NCI-H2029 (cell line): ENCODE measurements around the gene SLC12A7.
A peak's percentile ranks its signal among the peaks of the same experiment; 100 is the strongest.

Experiments used
- DNase-seq: peaks from one replicate; lab custom pipeline; 2025; lab: John Stamatoyannopoulos, UW

SLC12A7 gene

DNA sequence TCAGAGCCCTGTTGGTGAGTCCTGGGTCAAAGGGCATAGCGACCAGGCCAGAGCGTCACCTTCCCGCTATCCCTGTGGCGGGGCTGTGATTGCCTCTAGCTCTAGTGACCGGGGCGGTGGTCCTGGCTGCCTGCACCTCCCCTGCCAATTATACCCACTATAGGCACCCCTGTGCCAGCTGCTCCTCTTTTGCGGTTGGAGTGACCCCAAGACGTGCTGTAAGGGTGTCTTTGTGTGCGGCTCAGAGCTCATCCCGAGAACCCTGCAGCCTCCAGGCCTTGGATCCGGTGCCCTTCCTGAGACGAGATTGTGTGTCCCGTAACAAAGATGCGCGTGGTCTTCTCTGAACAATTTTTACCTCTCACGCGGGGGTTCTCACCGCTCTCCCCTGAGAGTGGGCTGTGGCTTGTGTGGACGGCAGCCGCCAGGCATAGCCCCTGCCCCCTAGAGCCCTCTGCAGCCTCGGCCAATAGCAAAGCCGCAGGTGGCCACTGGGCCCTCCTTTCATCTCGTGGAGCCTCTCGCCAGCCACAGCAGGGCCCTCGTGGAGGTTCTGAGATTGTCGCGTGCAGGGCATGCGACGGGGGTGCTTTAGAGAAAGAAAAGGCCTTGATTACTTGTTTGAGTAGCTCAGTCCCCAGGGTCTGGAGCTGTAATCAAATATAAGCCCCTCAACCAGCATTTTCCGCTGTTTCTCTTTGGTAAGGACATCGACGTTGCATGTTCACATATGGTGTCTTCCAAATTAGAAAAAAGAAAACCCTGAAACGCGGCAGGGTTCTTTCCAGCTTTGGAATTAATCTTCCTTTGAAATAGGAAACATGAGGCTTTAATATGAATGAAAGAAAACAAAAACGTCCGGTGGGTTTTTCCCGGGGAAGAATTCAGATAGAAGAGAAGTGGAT lies 92.6 kb downstream of the SLC12A7 start:
- no peak for DNase-seq

DNA sequence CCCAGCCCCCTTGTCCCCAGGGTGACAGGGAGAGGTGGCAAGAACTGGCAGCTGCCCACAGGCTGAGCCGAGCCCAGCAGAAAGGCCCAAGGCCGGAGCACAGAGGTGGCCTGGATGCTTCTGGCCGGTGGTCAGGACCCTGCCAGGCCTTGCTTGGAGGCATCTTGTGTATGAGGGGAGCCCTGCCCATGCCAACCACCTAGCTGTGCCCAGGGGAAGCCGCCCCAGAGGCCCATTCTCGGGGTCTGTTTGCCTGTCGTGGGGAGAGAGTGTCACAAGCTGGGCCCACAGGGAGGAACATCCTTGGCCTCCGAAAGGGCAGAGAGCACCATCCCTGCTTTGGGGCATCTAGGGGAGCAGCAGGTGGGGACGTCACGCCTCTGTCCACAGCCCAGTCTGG lies 93.3 kb downstream of the SLC12A7 start:
- no peak for DNase-seq

GRCh38 chr5:1017691-1018455 lies 94.0 kb downstream of the SLC12A7 start:
- no peak for DNase-seq

DNA sequence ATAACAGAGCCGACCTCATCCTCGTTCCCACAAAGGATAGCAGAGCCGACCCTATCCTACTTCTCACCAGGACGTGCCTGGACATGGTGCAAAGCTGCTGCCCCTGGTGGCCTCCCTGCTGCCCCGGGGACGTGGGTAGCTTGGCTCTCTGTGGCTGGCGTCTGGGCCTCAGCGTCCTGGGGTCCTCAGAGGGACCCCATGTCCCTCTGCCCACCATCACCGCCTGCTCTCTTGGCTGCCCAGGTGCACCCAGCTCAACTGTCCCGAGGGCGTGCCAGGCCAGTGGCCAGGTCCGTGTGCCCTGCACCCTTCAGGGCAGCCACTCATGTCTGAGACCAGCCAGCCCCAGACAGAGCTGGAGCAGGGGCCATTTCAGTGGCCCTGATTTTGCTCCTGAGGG lies 94.8 kb downstream of the SLC12A7 start:
- no peak for DNase-seq

- no peak for DNase-seq
Observed at GRCh38 chr5:1016476-1016875, 95.4 kb downstream of the SLC12A7 start.

- DNase-seq, result no peak
Observed at GRCh38 chr5:1016036-1016435, 95.8 kb downstream of the SLC12A7 start.

DNA sequence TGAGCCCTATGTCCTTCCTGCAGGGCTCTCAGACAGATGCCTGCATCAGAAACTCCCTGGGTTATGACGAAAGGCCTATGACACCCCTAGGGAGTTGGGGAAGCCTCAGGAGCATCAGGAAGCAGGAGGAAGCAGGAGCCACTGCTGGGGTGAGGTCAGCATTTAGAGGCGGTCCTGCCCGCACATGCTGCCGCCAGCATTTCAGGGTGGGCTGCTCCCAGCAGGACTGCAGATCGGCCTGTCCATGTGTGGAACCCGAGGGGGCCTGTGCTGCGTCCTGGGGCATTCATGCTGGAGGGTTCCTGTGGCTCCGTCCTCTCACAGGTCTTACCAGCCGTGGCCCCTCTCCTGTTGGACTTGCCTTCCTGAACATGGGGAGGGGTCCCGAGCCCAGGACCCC lies 96.4 kb downstream of the SLC12A7 start:
- DNase-seq, result no peak

- DNase-seq, result no peak
Observed at GRCh38 chr5:1014781-1015221, 97.1 kb downstream of the SLC12A7 start.

DNA sequence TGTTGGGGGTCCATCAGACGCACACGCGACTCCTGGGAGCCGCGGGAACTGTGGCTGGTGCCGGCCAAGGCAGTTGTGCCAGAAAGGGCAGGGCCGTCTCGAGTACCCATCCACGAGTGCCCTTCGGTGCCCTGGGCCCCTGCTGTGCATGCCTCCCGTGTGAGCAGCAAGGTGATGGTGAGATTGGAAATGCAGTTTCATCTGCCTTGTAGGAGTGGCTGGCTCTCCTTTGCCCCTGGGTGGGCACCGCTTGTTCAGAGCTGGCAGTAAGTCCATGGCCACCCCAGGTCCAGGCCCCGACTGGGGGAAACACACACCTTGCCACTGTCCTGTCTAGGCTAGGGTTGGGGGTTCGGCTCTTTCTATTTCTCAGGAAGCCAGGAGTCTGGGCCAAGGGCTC lies 97.5 kb downstream of the SLC12A7 start:
- DNase-seq, result no peak

GRCh38 chr5:1013948-1014301 lies 97.9 kb downstream of the SLC12A7 start:
- DNase-seq, result no peak

DNA sequence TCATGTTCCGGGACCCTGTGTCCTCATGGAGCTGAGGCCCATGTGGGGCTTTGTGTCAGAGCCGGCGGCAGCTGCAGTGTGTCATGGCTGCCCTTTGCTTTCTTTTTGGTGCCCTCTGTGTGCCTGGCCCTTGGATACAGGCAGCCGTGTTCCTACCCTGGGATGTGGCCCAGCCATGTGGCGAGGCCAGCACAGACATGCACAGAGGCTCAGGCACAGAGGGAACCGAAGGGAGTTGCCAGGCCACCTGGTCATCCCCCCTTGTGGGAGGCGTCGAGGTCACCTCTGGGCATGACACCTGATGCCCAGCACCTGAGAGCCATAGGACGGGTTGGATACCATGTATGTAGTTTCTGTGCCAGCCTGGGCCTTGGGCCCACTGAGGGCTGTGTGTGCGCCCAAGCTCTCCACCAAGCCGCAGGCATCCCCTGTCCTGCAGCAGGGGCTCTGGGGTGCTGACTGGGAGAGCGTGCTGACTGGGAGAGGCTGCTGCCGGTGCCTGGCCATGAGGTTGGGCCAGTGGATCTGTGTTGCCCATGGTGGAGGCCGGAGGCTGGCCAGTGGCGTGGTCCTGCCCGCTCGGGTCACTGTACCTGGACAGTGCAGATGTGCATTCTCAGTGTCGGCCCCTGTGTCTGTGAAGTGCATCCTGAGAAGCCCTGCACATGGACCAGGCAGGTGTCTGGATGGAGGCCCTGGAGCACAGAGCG lies 98.5 kb downstream of the SLC12A7 start:
- no peak for DNase-seq

DNA sequence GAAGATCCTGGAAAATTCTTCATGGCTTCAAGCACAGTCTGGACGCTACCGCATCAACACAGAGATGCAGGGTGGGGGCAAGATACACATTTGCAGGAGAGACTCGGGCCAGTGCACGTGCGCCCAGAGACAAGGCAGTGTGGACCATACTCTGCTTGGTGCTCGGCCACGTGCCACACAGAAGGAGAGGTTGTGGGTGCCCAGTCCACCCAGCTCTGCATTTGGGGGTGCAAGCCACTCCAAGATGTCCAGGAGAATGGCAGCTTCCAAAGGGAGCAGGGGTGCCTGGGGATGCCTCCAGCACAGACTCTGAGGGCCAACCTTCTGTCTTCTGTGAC lies 99.0 kb downstream of the SLC12A7 start:
- no peak for DNase-seq

DNA sequence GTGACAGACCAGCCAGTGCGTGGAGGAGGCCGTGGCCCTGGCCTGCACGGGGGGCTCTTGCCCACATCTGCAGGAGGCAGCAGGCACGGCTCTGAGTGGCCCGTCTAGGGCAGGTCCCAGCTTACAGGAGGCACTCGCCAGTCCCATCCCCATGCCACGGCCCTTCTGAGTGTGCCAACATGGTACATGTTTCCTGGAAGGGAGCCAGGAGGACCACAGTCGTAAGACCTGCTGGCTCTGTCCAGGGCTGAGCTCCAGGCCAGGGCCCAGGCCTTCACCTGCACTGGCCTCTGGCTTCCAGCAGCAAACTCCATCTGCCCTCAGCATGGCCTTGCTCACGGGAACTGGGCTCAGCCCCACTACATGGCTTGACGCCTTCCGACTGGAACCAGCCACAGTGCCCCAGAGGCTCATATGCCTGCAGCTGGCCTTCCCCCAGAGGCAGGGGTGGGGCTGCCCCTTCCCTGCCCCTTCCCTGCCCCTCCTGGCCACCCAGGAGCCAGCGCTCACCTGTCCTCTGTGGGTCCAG lies 99.5 kb downstream of the SLC12A7 start:
- DNase-seq, result no peak

GRCh38 chr5:1011741-1012312 lies 100.0 kb downstream of the SLC12A7 start:
- DNase-seq, result no peak

DNA sequence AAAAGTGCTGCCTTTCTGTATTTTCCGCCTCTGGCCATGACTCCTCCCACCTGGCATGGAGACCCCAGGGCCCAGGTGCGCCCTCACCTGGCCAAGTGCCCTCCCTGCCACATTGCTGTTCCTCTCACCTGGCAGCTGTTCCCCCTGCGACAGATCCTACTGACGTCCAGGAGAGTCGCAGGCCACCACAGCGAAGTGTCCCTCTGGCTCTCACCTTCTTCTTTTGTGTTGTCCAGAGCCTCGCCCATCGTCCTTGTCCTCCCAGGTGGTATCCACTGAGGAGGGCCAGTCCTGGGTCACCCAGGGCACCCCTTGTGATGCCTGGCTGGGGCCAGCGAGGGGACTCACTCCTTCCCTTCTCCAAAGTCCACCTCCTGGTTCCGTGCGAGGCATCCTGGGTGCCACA lies 100.6 kb downstream of the SLC12A7 start:
- DNase-seq, result peak; percentile 79

DNA sequence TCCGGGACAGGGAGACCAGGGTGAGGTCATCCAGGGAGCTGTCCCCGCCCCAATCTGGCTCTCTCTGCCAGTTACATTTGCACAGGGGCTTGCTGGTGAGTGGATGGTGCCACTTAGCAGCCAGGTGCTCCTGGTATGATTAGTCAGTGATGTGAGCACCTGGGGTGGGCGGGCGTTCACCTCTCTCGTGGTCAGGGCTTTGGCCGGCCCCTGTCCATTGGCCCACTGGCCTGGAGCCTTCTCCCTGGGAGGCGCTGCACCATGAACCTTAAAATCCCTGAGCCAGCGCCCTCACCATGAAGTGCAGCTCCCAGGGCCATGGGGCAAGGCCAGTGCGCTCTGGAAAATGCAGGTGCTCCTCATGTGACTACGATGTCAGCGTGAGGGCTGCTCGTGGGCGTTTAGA lies 101.2 kb downstream of the SLC12A7 start:
- DNase-seq, result no peak

- DNase-seq, result no peak
Observed at GRCh38 chr5:1010181-1010510, 101.7 kb downstream of the SLC12A7 start.

DNA sequence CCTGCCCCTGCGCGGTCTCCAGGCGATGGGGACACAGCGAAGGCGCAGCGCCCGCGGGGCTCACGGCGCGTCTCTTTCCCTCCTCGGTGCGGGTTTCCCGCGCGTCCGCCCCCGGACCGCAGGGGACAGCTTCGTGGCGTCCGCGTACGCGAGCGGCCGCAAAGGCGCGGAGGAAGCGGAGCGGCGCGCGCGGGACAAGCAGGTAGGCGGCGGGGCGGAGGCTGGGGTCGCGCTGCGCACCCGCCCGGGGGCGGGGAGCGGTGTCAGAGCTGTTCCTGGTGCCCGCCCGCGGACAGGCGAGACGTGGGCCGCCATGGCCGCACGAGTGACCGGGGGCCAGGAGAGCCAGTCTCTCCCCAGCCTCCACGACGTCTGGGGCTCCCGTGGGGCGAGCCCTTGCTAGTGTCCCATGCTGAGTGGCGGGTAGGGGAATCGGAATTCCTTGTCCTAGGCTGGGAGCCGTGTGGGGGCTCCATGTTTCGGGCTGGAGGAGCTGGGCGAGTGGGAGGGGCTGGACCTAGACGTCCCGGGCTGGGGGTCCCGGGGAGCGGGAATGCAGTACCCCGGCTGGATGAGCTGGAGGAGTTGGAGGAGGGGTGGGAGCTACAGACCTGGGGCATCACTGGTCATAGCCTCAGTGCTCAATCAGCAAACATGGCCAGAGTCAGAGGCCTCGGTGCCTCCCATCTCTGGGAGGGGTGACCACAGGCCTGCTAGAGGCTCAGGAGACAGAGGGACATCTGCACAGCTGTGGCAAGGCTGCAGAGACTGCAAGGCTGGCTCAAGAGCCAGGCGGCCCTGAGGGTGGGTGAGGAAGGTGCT lies 102.3 kb downstream of the SLC12A7 start:
- no peak for DNase-seq

DNA sequence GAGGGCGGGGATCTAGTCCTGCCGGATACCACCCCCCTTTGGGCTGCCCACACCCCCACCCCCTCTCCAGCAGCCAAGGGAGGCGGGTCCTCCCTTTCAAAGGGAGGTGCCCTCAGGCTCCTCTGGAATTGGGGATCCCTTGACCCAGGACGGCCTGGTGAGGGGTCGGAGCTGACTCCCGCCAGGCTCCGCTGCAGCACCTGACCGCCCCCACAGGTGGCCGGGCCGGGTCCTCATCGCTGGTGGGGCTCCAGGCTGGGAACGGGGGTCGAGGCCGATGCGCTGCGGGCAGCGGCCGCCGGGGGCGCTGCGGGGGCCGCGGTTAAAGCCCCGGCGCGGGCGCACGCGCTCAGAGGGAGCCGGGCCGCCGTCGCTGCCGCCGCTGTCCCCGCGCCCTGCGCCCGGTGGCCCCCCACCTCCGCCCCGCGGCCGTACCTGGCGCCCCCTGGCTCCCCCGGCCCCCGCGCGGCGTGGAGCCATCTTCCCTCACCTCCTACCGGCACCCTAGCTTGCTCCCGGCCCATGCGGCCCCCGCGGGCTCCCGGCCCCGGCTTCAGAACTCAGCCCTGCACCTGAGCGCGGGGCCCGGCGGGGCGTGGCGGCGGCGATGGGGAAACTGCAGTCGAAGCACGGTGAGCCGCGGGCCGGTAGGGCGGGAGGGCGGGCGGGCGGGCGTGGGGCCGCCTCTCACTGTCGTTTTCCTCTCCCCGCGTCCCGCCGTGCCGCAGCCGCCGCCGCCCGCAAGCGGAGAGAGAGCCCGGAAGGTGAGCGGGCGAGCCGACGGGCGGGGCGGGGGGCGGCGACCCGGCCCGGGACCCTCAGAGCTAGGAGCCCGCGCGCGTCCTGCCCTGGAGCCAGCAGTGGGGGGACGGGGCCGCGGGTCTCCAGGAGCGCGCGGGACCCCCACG lies 103.2 kb downstream of the SLC12A7 start, which contains the start of gene NKD2:
Gene NKD2 (plus strand): TSS at position 352 of the 908 bp plus-strand sequence. CDS start 256 bp downstream, at position 608.
- peak; percentile 18 for DNase-seq
